Hypothalamus (tissue), 51 donors: Measurements from ENCODE around the gene TRIM62.

Experiments used
- DNase-seq, 51 donors: peaks; one replicate each; lab custom pipeline; 2025; lab: John Stamatoyannopoulos, UW

The TRIM62 gene

DNA sequence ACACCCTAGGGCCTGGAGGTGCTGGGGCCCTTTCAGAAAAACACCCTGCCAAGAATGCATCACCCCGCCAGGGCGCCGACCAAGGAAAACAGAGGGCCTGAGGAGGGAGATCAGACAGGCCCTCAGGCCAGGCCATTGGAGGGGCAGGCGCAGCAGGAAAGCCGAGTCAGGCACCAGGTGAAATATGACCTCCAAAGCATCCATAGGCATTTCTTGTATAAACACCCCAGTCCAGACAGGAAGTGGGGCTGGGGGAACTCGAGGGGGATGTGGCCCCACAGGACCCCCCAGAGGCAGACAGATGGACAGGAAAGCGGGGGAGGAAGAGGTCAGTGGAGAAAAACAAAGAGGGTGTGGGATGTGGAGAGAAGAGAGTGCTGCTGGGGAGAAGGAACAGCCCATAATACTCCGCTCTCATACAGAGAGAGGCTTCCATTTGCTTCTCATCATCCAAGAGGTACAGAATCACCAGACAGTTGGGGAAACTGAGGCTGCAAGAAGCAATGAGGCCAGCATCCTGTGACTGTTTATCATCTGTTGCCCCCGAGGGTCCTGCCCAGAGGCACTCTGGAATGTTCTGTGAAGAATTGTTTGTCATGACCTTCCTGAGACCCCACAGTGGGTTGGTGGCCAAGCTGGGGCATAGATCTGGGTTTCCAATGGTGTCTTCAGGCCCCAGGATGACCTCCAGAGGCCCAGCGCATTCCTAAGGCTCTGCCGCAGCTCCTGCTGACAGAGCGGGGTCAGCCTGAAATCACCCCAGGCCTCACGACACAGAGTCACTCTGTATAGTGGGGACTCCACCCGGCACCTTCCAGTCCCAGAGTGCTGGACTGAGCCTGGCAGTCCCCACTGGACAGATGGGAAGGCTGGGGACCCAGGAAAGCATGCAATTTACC lies 18.0 kb downstream of the TRIM62 start:
- no peak for DNase-seq

DNA sequence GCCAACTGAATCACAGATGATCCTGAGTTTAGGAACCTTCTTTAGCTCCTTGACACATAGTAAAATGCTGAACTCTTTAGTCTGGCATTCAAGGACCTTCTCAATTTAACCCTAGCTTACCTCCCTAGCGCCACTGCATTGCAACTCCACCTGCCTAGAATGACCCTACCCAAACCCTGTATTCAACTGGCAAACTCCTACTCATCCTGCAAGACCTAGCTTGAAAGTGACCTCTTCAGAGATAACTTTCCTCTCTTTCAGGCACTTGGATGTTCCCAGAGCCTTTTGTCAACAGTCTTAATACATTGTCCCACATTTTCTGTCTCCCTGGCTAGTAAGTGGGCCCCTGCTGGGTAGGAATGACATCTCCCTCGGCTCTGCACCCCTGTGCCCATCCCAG lies 19.7 kb downstream of the TRIM62 start:
- no peak for DNase-seq

DNA sequence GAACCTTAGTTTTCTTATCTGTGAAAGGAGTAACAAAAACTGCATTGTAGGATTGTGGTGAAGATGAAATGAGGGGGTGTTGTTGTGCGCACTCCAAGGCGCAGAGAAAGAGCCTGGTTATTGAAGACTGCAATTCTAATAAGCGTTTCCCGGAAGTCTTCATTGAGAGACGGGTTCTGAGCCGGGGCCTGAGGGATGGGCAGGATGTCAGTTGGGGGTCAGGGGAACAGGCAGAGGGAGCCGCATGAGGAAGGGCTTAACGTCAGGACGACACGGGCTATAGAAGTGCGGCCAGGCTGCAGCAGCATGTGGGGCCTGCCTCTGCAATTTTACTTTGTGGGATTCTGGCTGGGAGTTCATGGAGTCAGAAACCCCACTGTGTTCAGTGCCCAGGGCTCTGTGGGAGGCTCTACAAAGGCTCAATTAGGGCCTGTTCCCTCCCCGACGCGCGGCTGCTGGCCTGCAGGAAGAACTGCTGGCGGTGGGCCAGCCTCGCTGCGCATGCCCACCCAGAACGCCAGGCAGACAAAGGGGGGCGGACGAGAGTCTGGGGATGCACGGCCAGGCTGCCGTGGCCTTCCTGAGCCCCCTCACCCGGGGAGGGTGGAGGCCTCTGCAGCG lies 20.7 kb downstream of the TRIM62 start:
- DNase-seq = peak in 48 of 51 donors; percentile 22 to 88 (median 72)

DNA sequence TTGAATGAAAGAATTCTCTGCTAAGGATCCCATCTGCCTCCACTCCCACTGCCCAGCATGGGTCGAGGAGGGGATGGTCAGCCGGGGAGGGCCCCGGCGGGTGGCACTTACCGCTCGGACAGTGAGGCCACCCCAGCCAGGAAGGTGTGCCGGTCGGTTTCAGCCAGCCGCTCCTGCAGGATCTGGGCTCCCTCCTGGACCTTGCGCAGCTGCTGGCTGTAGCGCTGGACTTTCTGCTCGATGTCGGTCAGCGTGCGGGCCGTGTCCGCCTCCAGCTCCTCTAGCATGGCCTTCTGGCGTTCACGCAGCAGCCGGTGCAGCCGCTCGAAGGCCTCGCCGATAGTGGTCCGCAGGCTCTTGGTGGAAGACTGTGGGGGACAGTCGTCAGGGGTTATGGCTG lies 22.3 kb downstream of the TRIM62 start:
- DNase-seq = no peak

DNA sequence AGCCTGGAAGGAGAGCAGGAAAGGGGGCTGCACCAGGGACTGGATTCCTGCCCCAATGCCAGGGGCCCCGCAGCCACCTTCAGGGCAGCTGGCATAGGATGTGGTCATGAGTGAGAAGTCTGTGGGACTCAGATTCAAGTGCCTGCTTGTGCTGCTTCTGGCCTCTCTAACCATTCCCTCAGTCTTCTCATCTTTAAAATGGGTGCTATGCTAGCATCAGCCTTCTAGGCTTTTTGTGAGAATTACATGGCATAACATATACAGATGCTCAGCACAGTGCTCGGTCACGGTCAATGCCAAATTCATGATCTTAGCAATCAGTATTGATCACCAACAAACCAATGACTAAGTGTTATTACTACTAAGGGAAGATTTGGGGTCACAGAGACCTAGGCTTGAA lies 23.5 kb downstream of the TRIM62 start:
- no peak for DNase-seq

DNA sequence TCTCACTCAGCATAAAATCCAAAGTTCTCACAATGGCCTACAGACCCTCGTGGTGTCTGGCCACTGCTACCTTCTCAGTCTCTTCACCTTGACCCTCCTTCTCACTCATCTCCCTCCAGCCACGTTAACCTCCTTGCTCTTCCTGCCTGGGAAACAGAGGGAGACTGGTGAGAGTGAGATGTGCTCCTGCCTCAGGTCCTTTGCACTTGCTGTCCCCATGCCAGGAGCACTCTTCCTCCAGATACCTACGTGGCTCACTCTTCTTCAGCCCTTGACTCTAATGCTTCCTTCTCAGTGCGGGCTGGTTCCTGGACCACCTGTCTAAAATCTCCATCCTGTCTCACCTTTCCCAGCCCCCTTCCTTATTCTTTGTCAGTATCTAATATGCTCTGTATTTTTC lies 24.7 kb downstream of the TRIM62 start:
- no peak for DNase-seq

DNA sequence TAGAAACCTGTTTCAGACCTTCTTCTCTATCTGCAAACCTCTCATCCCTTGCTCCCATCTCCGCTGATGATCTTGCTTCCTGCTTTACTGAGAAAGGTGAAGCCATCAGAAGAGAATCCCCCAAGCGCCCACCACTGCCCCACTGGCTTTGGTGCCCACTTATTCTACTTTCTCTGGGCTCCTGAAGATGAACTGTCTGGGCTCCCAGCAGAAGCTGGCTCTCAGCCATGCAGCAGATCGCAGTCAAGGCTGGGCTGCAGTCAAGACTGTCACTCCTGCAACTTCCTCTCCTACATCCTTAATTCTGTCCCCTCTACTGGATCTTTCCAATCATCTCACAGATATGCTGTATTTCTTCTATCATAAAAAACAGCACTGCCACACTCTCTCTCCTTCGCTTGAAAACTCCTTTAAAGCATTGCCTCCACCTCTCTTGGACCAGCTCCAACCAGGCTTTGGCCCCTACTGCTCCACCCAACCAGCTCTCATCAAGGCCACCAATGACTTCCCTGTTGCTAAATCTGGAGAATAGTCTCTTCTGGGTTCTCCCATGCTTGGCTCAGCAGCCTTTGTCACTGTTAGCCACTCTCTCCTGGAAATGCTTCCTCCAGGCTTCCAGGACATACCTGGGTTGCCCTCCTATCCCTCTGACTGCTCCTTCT lies 25.8 kb downstream of the TRIM62 start:
- no peak for DNase-seq

DNA sequence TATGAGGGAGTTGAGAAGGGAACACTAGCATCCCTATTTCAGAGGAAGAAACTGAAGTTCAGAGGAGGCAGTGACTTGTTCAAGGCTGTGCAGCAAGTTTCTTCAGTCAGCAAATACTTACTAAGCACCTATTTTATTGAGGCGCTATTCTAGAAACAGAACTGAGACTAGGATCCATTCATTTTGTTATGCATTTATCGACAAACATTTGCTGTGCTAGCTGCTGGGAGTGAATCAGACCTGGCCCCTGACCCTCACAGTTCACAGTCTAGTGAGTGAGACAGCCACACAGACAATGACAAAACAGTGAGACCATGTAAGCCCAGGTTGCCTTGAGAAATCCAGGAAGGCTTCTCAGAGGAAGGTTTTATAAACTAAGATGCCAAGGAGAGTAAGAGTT lies 28.2 kb downstream of the TRIM62 start:
- DNase-seq = no peak

DNA sequence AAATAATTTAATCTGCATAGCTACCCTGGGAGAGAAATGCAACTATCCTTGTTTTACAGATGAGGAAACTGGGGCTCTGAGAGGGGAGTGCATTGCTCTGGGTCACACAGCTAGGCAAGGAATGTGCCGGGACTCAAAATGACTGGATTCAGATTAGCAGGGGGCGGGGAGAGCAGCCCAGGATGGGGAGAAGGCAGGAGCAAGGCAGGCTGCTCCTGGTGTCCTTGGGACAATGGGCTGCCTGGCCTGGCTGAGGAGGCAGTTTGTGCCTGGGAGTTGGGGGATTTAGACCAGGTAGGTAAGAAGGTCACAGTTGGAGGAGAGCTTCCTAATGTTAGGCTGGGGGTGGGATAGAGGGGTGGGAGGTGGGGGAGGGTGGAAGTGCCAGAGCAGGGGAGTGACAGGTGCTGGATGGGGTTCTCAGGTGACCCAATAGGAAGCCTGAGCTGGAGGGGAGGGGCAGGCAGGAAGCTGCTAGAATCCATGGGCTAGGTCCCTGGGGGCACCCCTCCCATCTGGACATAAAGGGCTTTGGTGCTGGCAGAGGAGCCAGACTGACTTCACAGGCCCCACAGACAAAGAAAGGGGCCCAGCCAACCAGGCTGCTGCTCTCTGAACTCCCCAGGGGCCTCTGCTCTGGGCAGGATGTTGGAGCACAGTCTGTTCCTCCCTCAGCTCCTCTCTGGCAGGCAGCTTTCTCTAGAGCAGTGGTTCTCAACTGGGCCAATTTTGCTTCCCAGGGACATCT lies 29.0 kb downstream of the TRIM62 start:
- DNase-seq = peak in 41 of 51 donors; percentile 12 to 87 (median 53)

DNA sequence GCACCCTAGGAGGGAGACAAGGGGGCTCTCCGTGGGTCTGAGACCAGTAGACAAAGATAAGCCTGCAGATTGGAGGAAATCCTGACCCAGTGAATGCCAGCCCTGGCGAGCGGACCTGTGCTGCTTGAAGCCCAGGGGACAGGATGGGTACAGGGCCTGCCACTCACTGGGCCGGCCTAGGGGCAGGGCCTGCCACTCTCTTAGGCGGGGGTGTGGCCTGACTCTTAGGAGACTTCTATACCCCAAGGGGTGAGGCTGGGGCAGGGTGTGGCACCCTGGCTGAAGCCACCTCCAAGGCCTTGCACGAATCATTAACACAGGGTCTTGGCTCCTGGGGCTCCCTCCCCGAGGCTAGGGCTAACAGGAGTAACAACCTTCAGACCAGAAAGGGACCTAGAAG lies 30.7 kb downstream of the TRIM62 start:
- peak in 1 of 51 donors; percentile 14 for DNase-seq

DNA sequence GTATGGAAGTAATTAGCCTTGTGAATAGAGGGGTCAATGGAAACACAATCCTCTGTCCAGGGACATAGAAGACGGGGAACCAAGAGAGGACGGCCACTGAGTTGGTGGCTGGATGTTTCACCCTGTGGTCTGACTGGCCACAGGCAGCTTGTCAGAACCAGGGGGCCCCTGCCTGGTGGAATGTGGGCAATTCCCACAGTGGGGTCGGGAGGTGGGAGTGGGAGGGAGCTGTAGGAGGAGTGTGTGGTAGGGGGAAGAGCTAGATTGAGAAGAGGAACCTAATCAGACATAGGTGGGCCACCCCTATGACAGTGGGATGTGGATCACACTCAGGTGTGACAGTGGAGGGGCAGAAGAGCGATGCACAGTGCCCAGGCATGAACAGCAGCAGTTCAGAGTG lies 31.3 kb downstream of the TRIM62 start:
- DNase-seq = no peak

DNA sequence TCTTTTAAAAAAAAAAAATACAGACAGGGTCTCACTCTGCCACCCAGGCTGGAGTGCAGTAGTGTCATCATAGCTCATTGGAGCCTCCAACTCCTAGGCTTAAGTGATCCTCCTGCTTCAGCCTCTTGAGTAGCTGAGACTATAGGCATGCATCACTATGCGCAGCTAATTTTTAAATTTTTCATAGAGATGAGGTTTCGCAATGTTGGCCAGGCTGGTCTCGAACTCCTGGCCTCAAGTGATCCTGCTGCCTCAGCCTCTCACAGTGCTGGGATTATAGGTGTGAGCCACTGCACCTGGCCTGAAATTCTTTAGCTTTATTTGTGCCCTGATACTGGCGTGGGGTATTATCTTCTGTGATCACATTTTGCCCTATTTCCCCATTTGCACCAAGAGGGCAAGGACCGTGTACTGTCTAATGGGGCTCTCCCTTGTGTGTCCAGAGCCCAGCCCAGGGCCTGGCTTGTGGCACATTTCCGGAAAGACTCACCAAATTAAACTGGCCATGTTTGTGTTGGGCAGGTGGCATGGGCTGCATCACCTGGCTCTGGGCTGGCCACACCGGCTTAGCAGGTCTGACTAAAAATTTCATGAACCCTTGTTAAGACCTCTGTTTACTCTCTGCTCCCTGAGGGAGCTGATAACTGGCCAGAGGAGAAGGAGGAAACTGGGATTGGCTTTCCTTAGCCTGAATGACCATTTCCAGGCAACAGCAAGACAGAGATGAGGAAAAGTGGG lies 32.2 kb downstream of the TRIM62 start:
- DNase-seq = no peak

DNA sequence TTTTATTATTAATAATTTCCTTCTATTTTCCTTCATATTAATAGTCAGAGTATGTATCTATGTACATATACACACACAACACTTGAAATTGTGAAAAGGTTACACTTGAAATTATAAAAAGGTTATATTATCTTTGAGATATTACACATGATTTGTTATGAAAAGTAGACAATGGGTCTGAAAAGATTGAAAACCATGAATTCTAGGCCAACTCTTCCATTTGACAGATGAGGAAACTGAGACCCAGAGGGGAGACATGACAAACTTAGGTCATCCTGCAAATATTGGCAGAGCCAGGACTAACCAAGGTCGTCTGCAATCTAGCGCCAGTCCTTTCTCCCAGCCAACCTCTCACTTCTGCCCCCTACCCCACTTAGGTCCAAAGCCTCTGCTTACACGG lies 33.2 kb downstream of the TRIM62 start:
- no peak for DNase-seq

DNA sequence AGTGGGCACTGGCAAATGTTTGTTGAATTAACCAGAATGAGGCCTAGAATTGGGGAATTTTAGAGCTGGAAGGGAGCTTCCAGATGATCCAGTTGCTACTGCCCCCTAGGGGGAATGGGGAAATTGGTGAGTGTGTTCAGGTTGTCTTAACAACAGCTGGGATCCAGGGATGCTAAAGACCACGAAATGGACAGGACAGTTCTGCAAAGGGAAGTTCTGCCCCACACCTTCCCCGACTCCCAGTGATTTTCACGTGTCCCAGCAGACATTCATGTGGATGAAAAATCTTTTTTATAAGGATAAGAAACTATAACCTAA lies 33.9 kb downstream of the TRIM62 start:
- no peak for DNase-seq

DNA sequence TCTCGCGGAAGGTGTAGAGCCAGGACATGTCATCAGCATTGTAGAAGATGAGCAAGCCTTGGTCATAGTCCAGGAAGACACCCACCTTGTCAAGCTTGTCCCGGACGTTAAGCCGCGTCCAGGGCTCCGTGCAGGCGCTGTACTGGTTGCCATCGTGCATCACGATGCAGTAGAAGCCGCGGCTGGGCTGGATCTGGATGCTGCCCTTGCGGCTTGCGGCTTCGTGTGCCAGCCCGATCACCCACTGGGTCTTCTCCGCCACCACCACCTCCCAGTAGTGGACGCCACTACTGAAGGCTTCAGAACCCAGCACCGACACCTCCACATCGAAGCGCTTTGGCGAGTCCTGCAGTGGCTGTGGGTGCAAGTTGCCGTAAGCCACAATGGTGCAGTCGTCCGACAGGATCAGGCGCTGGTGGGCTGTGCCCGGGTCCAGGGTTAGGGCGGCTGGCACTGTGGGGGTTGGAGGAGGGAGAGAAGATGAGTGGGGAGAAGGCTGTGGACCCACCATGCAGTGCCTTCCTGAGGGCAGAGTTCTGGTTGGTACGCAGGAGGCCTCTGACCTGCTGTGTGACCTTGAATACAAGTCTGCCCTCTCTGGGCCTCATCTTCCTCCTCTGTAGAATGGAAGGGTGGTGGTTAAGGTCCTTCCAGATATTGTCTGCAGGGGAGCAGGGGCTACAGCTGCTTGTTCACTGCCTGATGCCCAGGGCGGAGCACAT lies 34.4 kb downstream of the TRIM62 start:
- no peak for DNase-seq

DNA sequence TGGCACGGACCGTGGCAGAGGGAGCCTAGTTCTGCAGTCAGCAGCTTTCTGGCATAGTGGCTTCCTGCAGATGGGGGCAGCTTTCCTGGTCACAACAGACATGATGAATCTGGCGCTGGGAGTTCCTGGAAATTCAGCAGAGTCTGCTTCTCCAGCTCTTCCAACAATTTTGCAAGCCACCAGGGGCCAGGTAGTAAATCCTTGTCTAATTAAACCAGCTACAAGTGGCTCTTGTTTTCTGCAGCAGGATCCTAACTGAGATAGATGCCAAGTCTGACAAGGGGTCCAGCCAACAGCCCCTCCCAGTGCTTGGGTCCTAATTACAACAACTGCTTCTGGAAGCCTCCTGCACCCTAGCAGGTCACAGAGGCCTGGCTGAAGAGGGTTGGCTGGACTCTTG lies 35.8 kb downstream of the TRIM62 start:
- DNase-seq = no peak

DNA sequence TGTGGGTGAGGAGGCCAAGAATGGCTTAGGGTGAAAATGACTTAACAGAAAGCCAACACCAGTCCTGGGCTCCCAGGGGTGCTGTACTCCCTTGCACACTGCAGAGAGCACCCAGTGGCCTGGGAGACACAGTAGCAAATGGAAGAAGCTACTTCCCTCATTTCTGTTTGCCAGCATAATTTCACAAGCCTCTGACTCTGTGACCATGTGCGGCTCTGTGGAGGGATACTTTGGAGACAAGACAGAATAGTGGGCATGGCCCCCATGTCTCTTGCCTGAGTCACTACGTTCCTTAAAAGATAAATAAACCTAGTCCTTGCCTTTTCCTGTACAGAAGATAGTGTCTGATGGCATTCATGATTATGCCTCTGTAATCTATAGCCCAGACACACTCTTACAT lies 38.1 kb downstream of the TRIM62 start:
- no peak for DNase-seq

DNA sequence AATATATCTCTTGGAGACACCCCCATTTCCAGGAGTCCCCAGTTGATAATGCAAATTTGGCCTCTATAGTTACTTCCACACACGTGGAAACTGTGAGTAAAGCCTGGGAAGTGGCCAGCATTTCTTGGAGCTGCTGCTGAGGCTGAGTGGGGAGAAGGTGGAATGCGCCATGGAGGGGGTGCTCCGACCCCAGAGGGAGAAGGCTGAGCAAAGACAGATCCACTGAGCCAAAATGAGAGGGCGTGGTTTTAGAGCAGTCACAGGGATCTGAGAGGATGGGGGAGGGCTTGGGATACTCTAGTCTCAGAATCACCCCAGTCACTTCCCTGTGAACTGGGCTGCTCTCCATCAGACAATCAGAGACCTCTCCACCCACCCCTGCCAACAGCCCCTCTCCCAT lies 38.7 kb downstream of the TRIM62 start:
- DNase-seq = no peak

DNA sequence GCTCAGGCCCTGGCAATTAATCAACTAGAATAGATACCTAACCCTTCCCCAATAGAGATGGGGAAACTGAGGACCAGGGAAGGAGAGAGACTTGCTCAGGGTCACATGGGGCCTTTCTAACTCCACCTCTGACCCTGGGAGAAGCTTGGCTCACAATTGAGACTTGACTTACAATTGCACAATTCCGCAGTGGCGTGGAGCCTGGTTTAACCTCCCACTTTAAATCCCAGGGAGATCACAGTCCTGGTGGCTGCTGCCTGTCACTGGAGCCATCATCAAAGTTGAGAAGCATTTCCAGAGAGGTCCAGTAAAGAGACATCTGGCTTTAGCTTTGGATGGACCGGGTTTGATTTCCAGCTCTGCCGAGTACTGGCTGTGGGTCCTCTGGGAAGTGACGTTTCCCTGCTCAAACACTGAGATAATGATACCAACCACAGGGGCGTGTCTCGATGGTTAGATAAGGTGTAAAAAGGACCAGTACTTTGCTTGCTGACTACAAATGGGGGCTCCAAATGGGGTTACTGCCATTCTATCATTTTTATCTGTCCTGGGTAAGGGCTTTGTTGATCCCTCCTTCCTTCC lies 39.3 kb downstream of the TRIM62 start:
- DNase-seq = no peak
